GM18520 (cell line): ENCODE measurements around the gene UBC.

Experiments
- ATAC-seq: cut with Tn5 transposase; IDR thresholded peaks from one replicate; pipeline ENCODE4 v1.9.1; 2021; ENCODE audit not compliant: unreplicated experiment

UBC gene

GRCh38 chr12:124866883-124867400 lies 47.5 kb downstream of the UBC start:
- no peak for ATAC-seq

GRCh38 chr12:124866195-124866882 lies 48.1 kb downstream of the UBC start:
- ATAC-seq: no peak

GRCh38 chr12:124865728-124866127 lies 48.7 kb downstream of the UBC start:
- no peak for ATAC-seq

- ATAC-seq: no peak
These were observed 50.1 kb downstream of the UBC start for GRCh38 chr12:124864326-124864752.

- peak; percentile 63 for ATAC-seq
These were observed 50.8 kb downstream of the UBC start, which contains the start of gene SCARB1 for GRCh38 chr12:124863416-124864325. TSS of gene SCARB1 (minus strand) at chr12:124863864. CDS start at chr12:124863720, 144 bp downstream.

GRCh38 chr12:124862768-124863415 lies 51.6 kb downstream of the UBC start:
- ATAC-seq: peak; percentile 13

- no peak for ATAC-seq
These were observed 52.4 kb downstream of the UBC start for GRCh38 chr12:124861898-124862676.
